GM23338 (cell line): Measurements from ENCODE around the gene GADD45GIP1. TPM values are rescaled to one million over a fixed set of nuclear protein-coding genes. Genes with fewer than 3 reads are reported as not detected.

Source experiments
- ATAC-seq: fragments of 200-7000 bp; cut with Tn5 transposase; 3 replicates; pipeline ENCODE4 v1.9.1; 2020
- DNase-seq: peaks from one replicate; pipeline ENCODE4 v3.0.0-alpha.2; 2015; ENCODE audit warnings: low spot score
- H2AFZ ChIP-seq: fragments of 200-600 bp; sonication (generic); 2 replicates; pipeline ENCODE4 v1.8.0; 2016; ENCODE audit warnings: antibody characterized with exemption, mild to moderate bottlenecking, moderate library complexity
- H3F3A ChIP-seq: fragments of 200-600 bp; sonication (generic); replicated peaks from 2 replicates; pipeline ENCODE4 v1.8.0; 2017; ENCODE audit warnings: antibody characterized with exemption, mixed run types, low read depth
- H3K27ac ChIP-seq: fragments of 200-600 bp; sonication (generic); 2 replicates; pipeline ENCODE4 v1.6.1; 2016; ENCODE audit warnings: low read depth
- H3K27me3 ChIP-seq: fragments of 200-600 bp; sonication (generic); 2 replicates; pipeline ENCODE4 v1.8.0; 2016; ENCODE audit warnings: mild to moderate bottlenecking, mixed run types, moderate library complexity; ENCODE audit not compliant: insufficient read depth
- H3K36me3 ChIP-seq: fragments of 200-600 bp; sonication (generic); 2 replicates; pipeline ENCODE4 v1.8.0; 2016; ENCODE audit warnings: mild to moderate bottlenecking; ENCODE audit not compliant: insufficient read depth
- H3K4me1 ChIP-seq: fragments of 200-600 bp; sonication (generic); 2 replicates; pipeline ENCODE4 v1.8.0; 2016; ENCODE audit warnings: mild to moderate bottlenecking, moderate library complexity; ENCODE audit not compliant: insufficient read depth
- H3K4me2 ChIP-seq: fragments of 200-600 bp; sonication (generic); 2 replicates; pipeline ENCODE4 v1.7.1; 2017; ENCODE audit warnings: mixed run types
- H3K4me3 ChIP-seq: fragments of 200-600 bp; sonication (generic); 2 replicates; pipeline ENCODE4 v1.6.1; 2016; ENCODE audit warnings: mixed run types
- H3K79me2 ChIP-seq: fragments of 200-600 bp; sonication (generic); replicated peaks from 2 replicates; pipeline ENCODE4 v1.8.0; 2017; ENCODE audit warnings: mild to moderate bottlenecking; ENCODE audit not compliant: insufficient read depth
- H3K9me2 ChIP-seq: fragments of 200-600 bp; sonication (generic); 2 replicates; pipeline ENCODE4 v1.8.0; 2017; ENCODE audit not compliant: insufficient read depth
- H4K20me1 ChIP-seq: fragments of 200-600 bp; sonication (generic); replicated peaks from 2 replicates; pipeline ENCODE4 v1.8.0; 2017; ENCODE audit warnings: mild to moderate bottlenecking; ENCODE audit not compliant: insufficient read depth
- H3K27ac Mint-ChIP-seq: 2 replicates; pipeline ENCODE4 v1.8.0; 2020; ENCODE audit warnings: inconsistent platforms, mild to moderate bottlenecking, moderate library complexity, mixed read lengths
- H3K27me3 Mint-ChIP-seq: 3 replicates; pipeline ENCODE4 v1.8.0; 2022; ENCODE audit warnings: low read depth, mild to moderate bottlenecking, moderate library complexity, mixed read lengths, inconsistent platforms; ENCODE audit not compliant: insufficient read depth, poor library complexity
- H3K36me3 Mint-ChIP-seq: 3 replicates; pipeline ENCODE4 v1.8.0; 2021; ENCODE audit warnings: low read depth, mild to moderate bottlenecking, inconsistent platforms, moderate library complexity, mixed read lengths
- H3K4me1 Mint-ChIP-seq: 3 replicates; pipeline ENCODE4 v1.8.0; 2020; ENCODE audit warnings: mild to moderate bottlenecking, inconsistent platforms, mixed read lengths
- H3K4me3 Mint-ChIP-seq: 3 replicates; pipeline ENCODE4 v1.8.0; 2021; ENCODE audit warnings: moderate library complexity, mild to moderate bottlenecking, inconsistent platforms, mixed read lengths
- H3K9me3 Mint-ChIP-seq: 3 replicates; pipeline ENCODE4 v1.8.0; 2020; ENCODE audit warnings: moderate library complexity, mild to moderate bottlenecking, inconsistent platforms, mixed read lengths
- JUNB ChIP-seq: IDR thresholded peaks from one replicate; pipeline ENCODE4 v1.6.1; 2016; ENCODE audit warnings: antibody characterized with exemption; ENCODE audit not compliant: unreplicated experiment
- NANOG ChIP-seq: IDR thresholded peaks from 2 replicates; pipeline ENCODE4 v1.6.1; 2016; ENCODE audit warnings: antibody characterized with exemption, borderline replicate concordance
- POLR2AphosphoS5 ChIP-seq: IDR thresholded peaks from 2 replicates; pipeline ENCODE4 v1.6.1; 2016; ENCODE audit warnings: antibody characterized with exemption, low read depth
- ZNF331 ChIP-seq: fragments of 250-450 bp; sonication (Bioruptor Pico); IDR thresholded peaks from 2 replicates; pipeline ENCODE4 v1.5.0; 2020; ENCODE audit warnings: low read depth, mild to moderate bottlenecking, moderate library complexity
- polyA plus RNA-seq: library from polyadenylated mRNA; unstranded; fragments of >200 nt; fragmentation: Nextera tagmentation; extraction: Ambion mirVana; gene quantifications from 2 replicates; pipeline ENCODE4 v1.2.1, GENCODE V29; 2016
- total RNA-seq: library from RNA; depleted of rRNA; stranded (reverse); fragments of >200 nt; shearing (Covaris generic); gene quantifications from 2 replicates; pipeline ENCODE4 v1.2.3, GENCODE V29; 2014
- TF ChIP-seq, protein P1 (sequence below): IDR thresholded peaks from 2 replicates; pipeline ENCODE4 v1.6.1; 2016; ENCODE audit warnings: antibody characterized with exemption
- TF ChIP-seq, protein P2 (sequence below): IDR thresholded peaks from one replicate; pipeline ENCODE4 v1.6.1; 2018; ENCODE audit warnings: antibody characterized with exemption; ENCODE audit not compliant: unreplicated experiment
- TF ChIP-seq, protein P3 (sequence below), 2 experiments: fragments of 200-600 bp in 1 of 2; sonication (generic) in 1 of 2; conservative IDR thresholded peaks; 2 replicates each; pipeline versions ENCODE4 v1.5.1 to v1.6.1; 2016 to 2017; ENCODE audit warnings: antibody characterized with exemption in 2 of 2, low read depth in 2 of 2, mild to moderate bottlenecking in 2 of 2, moderate library complexity in 1 of 2
- TF ChIP-seq, protein P4 (sequence below): fragments of 250-450 bp; sonication (Bioruptor Pico); IDR thresholded peaks from 2 replicates; pipeline ENCODE4 v1.5.0; 2020; ENCODE audit warnings: mild to moderate bottlenecking, moderate library complexity

The GADD45GIP1 gene
- total and polyA plus RNA-seq, 2 experiments from 2014 or later: 63.9 to 255 TPM

DNA sequence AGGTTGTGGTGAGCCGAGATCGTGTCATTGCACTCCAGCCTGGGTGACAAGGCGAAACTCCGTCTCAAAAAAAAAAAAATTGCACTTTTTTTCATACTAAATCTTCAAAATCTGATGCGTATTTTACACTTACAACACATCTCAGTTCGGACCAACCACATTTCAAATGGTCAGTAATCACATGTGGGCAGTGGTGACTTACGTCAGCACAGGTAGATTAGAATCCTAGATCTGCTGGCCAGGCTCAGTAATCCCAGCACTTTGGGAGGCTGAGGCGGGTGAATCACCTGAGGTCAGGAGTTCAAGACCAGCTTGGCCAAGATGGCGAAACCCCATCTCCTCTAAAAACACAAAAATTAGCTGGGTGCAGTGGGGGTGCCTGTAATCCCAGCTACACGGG lies 22.0 kb downstream of the GADD45GIP1 start:
- peaks cover 39% of the 10 kb centered on the region for H3K4me1 Mint-ChIP-seq
- Histone ChIP-seq H3K27ac (no peak overlapping the region), H4K20me1 (peaks cover 14% of the 10 kb centered on the region), H2AFZ (no peak overlapping the region), H3K4me2 (no peak overlapping the region), H3K9me2 (no peaks in the 10 kb centered on the region), H3F3A (peaks cover 27% of the 10 kb centered on the region), H3K4me3 (no peak overlapping the region), H3K4me1 (peaks cover 23% of the 10 kb centered on the region), H3K79me2 (peaks cover 43% of the 10 kb centered on the region), H3K36me3 (peaks cover 13% of the 10 kb centered on the region), H3K27me3 (no peaks in the 10 kb centered on the region)
- H3K4me3 Mint-ChIP-seq: no peak overlapping the region
- no peak for DNase-seq
- no peak overlapping the region for H3K27ac Mint-ChIP-seq
- no peak for ATAC-seq
- peaks cover 10% of the 10 kb centered on the region for H3K27me3 Mint-ChIP-seq
- H3K36me3 Mint-ChIP-seq: peaks cover 32% of the 10 kb centered on the region
- no peaks in the 10 kb centered on the region for H3K9me3 Mint-ChIP-seq
- TF ChIP-seq, protein P1, sequence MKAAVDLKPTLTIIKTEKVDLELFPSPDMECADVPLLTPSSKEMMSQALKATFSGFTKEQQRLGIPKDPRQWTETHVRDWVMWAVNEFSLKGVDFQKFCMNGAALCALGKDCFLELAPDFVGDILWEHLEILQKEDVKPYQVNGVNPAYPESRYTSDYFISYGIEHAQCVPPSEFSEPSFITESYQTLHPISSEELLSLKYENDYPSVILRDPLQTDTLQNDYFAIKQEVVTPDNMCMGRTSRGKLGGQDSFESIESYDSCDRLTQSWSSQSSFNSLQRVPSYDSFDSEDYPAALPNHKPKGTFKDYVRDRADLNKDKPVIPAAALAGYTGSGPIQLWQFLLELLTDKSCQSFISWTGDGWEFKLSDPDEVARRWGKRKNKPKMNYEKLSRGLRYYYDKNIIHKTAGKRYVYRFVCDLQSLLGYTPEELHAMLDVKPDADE: no peak
- TF ChIP-seq, protein P2, sequence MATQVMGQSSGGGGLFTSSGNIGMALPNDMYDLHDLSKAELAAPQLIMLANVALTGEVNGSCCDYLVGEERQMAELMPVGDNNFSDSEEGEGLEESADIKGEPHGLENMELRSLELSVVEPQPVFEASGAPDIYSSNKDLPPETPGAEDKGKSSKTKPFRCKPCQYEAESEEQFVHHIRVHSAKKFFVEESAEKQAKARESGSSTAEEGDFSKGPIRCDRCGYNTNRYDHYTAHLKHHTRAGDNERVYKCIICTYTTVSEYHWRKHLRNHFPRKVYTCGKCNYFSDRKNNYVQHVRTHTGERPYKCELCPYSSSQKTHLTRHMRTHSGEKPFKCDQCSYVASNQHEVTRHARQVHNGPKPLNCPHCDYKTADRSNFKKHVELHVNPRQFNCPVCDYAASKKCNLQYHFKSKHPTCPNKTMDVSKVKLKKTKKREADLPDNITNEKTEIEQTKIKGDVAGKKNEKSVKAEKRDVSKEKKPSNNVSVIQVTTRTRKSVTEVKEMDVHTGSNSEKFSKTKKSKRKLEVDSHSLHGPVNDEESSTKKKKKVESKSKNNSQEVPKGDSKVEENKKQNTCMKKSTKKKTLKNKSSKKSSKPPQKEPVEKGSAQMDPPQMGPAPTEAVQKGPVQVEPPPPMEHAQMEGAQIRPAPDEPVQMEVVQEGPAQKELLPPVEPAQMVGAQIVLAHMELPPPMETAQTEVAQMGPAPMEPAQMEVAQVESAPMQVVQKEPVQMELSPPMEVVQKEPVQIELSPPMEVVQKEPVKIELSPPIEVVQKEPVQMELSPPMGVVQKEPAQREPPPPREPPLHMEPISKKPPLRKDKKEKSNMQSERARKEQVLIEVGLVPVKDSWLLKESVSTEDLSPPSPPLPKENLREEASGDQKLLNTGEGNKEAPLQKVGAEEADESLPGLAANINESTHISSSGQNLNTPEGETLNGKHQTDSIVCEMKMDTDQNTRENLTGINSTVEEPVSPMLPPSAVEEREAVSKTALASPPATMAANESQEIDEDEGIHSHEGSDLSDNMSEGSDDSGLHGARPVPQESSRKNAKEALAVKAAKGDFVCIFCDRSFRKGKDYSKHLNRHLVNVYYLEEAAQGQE: no peak
- TF ChIP-seq, protein P3, sequence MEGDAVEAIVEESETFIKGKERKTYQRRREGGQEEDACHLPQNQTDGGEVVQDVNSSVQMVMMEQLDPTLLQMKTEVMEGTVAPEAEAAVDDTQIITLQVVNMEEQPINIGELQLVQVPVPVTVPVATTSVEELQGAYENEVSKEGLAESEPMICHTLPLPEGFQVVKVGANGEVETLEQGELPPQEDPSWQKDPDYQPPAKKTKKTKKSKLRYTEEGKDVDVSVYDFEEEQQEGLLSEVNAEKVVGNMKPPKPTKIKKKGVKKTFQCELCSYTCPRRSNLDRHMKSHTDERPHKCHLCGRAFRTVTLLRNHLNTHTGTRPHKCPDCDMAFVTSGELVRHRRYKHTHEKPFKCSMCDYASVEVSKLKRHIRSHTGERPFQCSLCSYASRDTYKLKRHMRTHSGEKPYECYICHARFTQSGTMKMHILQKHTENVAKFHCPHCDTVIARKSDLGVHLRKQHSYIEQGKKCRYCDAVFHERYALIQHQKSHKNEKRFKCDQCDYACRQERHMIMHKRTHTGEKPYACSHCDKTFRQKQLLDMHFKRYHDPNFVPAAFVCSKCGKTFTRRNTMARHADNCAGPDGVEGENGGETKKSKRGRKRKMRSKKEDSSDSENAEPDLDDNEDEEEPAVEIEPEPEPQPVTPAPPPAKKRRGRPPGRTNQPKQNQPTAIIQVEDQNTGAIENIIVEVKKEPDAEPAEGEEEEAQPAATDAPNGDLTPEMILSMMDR (conservative IDR thresholded peaks at IDR 0.05; ENCODE audit: low read depth in 2 of 2): no peak
- TF ChIP-seq JUNB: no peak
- no peak for TF ChIP-seq NANOG
- no peak for TF ChIP-seq POLR2AphosphoS5
- no peak for TF ChIP-seq ZNF331

DNA sequence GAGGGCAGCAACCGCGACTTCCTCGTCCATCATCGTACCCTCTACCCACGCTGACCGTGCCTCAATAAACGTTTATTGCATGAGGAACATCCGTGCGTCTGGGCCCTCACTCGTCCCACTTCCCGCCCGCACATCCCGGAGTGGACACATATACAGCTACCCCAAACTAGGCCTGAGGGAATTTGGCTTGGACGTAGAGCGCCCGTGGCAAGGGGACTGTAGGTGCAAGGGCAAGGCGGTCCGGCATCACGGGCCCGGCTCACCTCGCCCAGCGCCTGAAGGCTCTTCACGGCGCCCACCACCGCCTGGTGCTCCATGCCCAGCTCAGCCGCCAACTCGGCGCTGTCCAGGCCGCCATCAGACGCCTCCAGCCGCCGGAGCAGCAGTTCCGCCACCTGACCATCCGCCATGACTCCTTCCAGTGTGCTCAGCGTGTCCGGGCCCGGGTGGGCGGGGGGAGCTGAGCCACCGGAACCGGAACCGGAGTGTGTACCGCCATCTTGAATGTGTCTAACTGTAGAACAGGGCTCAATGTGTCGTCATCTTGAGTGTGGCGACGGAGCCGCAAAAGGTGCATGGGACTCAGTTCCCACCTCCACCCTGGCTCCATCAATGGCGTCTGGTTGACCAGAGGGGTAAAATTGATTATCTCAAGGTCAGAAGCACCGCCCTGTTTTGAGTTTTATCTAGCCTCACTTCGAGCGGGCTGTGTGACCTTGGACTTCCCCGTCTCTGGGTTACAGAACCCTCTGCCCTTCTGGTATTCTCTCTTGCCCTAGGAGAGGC lies 23.5 kb downstream of the GADD45GIP1 start, which contains the start of gene FARSA:
Gene FARSA (minus strand): TSS at position 425 of the 786 bp plus-strand sequence. CDS start 15 bp downstream, at position 410.
- peak within 1 kb of the TSS; percentile 87 for H3K27ac Mint-ChIP-seq
- peak within 1 kb of the TSS; percentile 99 for H3K4me3 ChIP-seq
- no peaks in the 10 kb centered on the region for H3K9me2 ChIP-seq
- no peaks in the 10 kb centered on the region for H3K27me3 ChIP-seq
- ATAC-seq: peak; percentile 70
- H4K20me1 ChIP-seq: no peaks in the 10 kb centered on the region; the same call in 1 of the 2 replicates
- H3K27ac ChIP-seq: peak within 1 kb of the TSS; percentile 58; the same call in 1 of the 2 replicates
- DNase-seq: peak; percentile 98
- H3K36me3 ChIP-seq: peaks cover 15% of the 10 kb centered on the region
- peaks cover 27% of the 10 kb centered on the region for H3K79me2 ChIP-seq
- H3K4me3 Mint-ChIP-seq: peak within 1 kb of the TSS; percentile 96
- H3K27me3 Mint-ChIP-seq: peaks cover 5% of the 10 kb centered on the region
- no peaks in the 10 kb centered on the region for H3K9me3 Mint-ChIP-seq
- peaks cover 13% of the 10 kb centered on the region for H3F3A ChIP-seq
- peak within 1 kb of the TSS; percentile 97 for H3K4me2 ChIP-seq
- peaks cover 30% of the 10 kb centered on the region for H3K4me1 Mint-ChIP-seq
- H2AFZ ChIP-seq: peak within 1 kb of the TSS; percentile 81
- peaks cover 16% of the 10 kb centered on the region; the same call in 1 of the 2 replicates for H3K4me1 ChIP-seq
- peaks cover 31% of the 10 kb centered on the region for H3K36me3 Mint-ChIP-seq
- TF ChIP-seq, protein P4, sequence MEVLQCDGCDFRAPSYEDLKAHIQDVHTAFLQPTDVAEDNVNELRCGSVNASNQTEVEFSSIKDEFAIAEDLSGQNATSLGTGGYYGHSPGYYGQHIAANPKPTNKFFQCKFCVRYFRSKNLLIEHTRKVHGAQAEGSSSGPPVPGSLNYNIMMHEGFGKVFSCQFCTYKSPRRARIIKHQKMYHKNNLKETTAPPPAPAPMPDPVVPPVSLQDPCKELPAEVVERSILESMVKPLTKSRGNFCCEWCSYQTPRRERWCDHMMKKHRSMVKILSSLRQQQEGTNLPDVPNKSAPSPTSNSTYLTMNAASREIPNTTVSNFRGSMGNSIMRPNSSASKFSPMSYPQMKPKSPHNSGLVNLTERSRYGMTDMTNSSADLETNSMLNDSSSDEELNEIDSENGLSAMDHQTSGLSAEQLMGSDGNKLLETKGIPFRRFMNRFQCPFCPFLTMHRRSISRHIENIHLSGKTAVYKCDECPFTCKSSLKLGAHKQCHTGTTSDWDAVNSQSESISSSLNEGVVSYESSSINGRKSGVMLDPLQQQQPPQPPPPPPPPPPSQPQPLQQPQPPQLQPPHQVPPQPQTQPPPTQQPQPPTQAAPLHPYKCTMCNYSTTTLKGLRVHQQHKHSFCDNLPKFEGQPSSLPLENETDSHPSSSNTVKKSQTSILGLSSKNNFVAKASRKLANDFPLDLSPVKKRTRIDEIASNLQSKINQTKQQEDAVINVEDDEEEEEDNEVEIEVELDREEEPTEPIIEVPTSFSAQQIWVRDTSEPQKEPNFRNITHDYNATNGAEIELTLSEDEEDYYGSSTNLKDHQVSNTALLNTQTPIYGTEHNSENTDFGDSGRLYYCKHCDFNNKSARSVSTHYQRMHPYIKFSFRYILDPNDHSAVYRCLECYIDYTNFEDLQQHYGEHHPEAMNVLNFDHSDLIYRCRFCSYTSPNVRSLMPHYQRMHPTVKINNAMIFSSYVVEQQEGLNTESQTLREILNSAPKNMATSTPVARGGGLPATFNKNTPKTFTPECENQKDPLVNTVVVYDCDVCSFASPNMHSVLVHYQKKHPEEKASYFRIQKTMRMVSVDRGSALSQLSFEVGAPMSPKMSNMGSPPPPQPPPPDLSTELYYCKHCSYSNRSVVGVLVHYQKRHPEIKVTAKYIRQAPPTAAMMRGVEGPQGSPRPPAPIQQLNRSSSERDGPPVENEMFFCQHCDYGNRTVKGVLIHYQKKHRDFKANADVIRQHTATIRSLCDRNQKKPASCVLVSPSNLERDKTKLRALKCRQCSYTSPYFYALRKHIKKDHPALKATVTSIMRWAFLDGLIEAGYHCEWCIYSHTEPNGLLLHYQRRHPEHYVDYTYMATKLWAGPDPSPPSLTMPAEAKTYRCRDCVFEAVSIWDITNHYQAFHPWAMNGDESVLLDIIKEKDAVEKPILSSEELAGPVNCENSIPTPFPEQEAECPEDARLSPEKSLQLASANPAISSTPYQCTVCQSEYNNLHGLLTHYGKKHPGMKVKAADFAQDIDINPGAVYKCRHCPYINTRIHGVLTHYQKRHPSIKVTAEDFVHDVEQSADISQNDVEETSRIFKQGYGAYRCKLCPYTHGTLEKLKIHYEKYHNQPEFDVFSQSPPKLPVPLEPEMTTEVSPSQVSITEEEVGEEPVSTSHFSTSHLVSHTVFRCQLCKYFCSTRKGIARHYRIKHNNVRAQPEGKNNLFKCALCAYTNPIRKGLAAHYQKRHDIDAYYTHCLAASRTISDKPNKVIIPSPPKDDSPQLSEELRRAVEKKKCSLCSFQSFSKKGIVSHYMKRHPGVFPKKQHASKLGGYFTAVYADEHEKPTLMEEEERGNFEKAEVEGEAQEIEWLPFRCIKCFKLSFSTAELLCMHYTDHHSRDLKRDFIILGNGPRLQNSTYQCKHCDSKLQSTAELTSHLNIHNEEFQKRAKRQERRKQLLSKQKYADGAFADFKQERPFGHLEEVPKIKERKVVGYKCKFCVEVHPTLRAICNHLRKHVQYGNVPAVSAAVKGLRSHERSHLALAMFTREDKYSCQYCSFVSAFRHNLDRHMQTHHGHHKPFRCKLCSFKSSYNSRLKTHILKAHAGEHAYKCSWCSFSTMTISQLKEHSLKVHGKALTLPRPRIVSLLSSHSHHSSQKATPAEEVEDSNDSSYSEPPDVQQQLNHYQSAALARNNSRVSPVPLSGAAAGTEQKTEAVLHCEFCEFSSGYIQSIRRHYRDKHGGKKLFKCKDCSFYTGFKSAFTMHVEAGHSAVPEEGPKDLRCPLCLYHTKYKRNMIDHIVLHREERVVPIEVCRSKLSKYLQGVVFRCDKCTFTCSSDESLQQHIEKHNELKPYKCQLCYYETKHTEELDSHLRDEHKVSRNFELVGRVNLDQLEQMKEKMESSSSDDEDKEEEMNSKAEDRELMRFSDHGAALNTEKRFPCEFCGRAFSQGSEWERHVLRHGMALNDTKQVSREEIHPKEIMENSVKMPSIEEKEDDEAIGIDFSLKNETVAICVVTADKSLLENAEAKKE (CRISPR knock-in tag): no peak
